HG03108 (cell line): ENCODE results near the gene RRP8.

Source experiments
- ATAC-seq: cut with Tn5 transposase; IDR thresholded peaks from one replicate; pipeline ENCODE4 v1.9.1; 2021; ENCODE audit warnings: moderate library complexity; ENCODE audit not compliant: unreplicated experiment

RRP8 gene

DNA sequence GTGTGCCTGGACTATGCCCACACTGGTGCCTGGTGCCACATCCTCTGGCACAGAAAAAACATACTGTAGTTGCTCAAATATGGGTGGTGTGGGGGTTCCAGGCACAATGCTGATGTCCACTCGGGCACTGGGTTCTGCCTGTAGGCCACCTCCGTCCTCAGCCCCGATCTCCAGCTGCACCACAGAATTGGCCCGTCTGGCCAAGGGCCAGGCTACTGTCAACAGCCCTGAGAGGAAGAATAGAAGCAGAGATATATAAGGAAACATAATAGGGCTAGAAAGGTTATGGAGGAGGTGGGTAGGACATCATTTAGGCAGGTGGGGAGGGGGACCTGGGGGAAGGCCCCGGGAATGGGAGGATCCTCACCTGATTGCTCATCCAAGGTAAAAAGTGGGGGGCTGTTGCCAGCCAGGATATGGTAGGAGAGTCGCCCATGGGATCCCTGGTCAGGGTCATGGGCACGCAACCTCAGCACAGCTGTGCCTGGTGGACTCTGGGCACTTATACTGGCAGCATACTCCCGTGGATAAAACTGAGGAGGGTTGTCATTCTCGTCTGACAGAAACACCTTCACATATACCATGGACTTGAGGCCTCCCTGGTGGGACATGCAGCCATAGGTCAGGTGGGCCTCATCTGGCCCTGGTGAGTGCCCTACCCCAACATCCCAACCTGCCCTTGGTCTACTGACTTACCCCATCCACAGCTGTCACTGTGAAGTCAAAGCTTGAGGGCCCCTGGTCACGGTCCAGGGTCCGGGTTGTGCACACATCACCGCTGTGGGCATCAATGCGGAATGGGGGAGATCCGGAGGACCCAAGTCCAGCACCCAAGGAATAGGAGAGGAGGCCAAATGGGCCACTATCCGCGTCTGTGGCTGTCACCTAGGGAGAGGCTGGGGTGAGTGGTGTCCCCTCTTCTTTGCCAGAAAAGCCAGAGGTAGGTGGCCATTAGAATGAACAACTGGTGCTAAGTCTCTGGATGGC, 30.3 kb upstream of the RRP8 start:
- ATAC-seq, result no peak

GRCh38 chr11:6632116-6633073, 29.0 kb upstream of the RRP8 start:
- ATAC-seq, result no peak

- ATAC-seq, result no peak
Measured at GRCh38 chr11:6631361-6631890, 28.0 kb upstream of the RRP8 start.

GRCh38 chr11:6630632-6631291, 27.3 kb upstream of the RRP8 start:
- ATAC-seq, result no peak

DNA sequence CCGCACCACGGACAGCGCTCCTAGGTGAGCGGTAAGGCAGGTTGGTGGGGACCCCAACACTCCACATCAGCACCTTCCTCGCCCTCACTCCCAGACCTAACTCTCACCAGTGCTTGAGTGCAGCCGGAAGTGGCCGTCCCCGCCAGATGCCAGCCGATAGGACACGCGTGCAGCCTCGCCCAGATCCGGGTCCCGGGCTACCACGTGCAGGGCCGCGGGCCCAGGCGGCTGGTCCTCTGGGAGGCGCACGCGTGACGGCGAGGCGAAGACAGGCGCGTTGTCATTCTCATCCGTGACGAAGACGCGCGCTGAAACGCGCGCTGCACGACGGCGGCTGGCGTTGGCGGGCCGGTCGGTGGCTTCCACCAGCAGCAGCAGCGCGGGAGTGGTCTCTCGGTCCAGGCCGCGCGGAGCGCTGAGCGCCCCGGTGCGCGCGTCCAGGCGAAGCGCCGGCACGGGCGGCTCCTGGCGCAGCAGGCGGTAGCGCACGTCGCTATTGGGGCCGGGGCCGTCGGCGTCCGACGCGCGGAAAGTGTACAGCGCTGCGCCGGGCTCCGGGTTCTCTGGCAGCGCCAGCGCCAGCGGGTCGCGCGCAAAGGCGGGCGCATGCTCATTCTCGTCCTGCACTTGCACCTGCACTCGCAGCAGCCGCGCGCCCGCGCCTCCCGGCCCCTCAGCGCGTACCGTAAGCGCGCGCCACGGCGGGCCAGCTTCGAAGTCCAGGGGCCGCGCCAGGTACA, 26.6 kb upstream of the RRP8 start:
- ATAC-seq, result no peak

- no peak for ATAC-seq
Measured at GRCh38 chr11:6629573-6629891, 26.1 kb upstream of the RRP8 start.

GRCh38 chr11:6628526-6628925, 25.1 kb upstream of the RRP8 start:
- no peak for ATAC-seq

- peak; percentile 61 for ATAC-seq
Measured at GRCh38 chr11:6627762-6628241, 24.4 kb upstream of the RRP8 start.

DNA sequence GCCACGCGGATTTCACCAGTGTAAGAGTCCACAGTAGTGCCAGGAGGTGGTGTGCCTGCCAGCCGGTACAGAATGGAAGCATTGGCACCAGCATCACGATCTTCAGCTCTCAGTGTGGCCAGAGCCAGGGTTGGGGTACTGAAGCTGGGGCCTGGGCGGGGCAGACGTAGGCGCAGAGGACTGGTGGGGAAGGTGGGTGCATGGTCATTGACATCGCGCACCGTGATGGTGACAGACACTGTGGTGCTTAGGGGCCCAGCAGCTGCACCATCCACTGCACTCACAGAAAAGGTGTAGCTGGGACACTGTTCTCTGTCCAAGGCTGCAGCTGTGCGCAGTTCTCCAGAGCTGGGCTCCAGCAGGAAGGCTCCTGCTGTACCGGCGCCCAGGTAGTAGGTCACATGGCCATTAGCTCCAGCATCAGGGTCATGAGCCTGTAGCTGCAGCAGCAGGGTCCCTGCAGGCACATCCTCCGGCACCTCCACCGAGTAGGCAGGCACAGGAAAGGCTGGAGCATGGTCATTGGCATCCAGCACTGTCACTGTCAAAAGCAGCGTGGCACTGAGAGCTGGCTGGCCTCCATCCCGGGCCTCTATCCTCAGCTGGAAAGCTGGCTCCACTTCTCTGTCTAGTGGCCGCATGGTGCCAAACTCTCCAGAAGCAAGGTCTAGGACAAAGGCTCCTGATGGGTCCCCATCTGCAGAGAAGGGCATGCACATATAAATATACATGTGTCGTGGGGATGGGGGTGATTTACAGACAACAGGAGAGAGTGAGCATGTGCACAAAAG, 23.8 kb upstream of the RRP8 start:
- no peak for ATAC-seq

- no peak for ATAC-seq
Measured at GRCh38 chr11:6625832-6626420, 22.5 kb upstream of the RRP8 start.

DNA sequence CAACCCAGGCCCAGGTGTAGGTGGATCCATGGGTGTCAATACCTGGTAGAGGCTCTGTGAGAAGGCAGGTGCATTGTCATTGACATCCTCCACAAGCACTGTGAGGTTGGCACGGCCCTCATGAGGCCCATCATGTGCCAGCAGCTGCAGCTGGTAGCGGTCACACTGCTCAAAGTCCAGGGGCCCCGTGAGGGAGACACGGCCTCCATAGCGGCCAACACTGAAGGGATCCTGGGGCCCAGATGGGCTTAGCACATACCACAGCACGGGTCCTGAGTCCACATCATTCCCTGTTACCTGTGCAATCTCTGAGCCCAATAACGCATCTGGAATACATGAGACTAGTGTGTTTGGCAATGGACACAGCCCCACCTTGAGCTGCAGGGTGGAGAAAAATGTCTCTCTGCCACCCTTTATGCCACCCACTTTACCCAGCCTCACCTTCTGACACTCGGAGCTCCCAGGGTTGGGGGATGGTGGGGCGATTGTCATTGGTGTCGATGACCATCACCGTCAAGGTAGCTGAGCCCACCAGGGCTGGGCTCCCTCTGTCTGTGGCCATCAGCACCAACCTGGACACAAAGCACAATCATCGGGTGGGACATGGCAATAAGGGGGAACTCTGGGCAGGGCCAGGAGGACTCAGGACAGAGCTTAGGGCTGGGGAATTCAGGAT, 21.9 kb upstream of the RRP8 start:
- ATAC-seq, result no peak

GRCh38 chr11:6623391-6624363, 20.3 kb upstream of the RRP8 start:
- no peak for ATAC-seq

DNA sequence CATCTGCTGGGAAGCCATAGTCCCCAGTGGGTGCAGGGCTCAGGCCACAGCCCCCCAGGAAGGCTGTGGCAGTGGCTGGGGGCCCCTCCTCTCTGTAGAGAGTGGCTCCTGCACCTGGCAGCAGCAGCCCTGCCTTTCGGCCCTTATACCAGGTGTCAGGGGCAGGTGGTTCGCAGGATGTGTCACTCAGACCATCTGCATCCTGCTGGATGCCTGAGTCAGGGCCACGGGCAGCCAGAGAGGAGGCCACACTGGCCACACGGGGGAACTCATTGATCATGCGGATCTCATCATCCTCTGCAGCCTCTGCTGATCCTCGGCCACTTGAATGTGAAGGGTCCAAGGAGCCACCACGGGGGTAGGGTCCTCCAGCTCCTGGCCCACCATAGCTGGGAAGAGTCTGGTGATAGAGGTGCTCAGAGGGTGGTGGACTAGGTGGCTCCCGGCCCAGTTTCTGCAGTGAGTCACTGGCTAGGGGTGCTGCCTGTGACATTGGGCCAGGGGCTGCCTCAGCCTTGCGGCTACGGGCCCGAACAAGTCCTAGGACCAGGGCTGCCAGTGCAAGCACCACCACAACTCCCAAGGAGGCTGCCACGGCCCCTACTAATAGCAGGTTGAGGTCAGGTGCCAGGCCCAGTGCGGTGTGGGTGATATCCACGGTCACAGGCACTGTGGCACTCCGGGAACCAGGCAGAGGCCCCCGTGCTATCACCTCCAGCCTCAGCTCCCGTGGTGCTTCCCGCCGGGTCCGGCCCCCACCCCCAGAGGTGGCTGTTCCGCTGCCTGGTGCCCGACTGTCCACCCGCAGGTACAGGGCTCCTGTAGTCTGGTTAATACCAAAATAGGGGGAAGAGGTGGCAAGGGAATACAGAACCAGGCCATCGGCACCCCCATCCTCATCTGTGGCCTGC, 19.1 kb upstream of the RRP8 start:
- no peak for ATAC-seq

GRCh38 chr11:6621711-6622211, 18.3 kb upstream of the RRP8 start:
- ATAC-seq, result no peak

GRCh38 chr11:6620636-6621035, 17.2 kb upstream of the RRP8 start:
- no peak for ATAC-seq
